ENCODE results near the gene GLT1D1.
A peak's percentile ranks its signal among the peaks of the same experiment; 100 is the strongest.

Gene GLT1D1

DNA sequence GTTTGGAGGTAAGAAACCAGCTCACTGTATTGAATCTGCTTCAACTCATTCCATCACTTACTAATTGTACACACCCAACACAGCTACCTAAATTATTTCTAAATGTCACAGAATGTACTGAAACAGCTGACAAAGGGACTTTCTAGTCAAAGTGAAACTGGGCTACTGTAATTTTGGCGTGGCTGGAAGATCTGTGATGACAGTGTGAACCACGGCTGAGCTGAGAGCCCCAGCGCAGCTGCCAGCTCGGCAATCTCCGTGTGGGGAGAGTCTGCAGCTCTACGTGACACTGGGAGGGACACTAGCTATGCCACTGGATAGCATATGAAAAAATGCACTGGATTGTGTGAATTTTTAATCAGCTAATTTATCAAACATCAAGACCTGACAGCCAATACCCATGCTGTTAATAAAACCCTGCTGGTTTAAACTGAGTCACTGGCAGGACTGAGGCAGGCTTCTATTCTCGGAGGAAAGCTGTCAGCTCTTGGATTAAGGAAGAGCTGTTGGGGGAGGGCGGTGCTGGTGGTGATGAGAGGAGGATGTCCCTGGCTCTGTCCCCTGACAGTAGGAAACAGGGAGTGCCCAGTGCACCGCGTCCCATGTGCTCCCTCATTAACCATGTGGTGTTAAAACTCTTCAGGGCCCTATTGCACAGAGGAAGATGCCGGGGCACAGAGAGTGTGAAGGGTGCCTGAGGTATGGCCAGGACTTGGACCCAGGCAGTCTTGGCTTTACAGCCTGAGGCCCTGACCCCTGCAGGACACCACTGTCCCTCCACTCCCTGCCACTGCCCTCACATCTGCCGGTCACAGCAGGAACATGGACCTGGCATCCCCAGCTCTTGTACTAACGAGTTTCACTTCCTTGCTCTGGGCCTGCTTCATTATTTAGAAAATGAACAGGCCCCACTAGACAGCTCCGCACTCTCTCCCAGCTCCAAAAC, 42.8 kb upstream of the GLT1D1 start:
- peak overlapping the region; percentile 6 for H3K4me3 ChIP-seq (ENCODE audit: low read depth, low read length)
- TF ChIP-seq, protein P1, sequence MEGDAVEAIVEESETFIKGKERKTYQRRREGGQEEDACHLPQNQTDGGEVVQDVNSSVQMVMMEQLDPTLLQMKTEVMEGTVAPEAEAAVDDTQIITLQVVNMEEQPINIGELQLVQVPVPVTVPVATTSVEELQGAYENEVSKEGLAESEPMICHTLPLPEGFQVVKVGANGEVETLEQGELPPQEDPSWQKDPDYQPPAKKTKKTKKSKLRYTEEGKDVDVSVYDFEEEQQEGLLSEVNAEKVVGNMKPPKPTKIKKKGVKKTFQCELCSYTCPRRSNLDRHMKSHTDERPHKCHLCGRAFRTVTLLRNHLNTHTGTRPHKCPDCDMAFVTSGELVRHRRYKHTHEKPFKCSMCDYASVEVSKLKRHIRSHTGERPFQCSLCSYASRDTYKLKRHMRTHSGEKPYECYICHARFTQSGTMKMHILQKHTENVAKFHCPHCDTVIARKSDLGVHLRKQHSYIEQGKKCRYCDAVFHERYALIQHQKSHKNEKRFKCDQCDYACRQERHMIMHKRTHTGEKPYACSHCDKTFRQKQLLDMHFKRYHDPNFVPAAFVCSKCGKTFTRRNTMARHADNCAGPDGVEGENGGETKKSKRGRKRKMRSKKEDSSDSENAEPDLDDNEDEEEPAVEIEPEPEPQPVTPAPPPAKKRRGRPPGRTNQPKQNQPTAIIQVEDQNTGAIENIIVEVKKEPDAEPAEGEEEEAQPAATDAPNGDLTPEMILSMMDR (IDR thresholded peaks at IDR 0.05; ENCODE audit: borderline replicate concordance, insufficient read depth, low read depth, low read length), result no peak

DNA sequence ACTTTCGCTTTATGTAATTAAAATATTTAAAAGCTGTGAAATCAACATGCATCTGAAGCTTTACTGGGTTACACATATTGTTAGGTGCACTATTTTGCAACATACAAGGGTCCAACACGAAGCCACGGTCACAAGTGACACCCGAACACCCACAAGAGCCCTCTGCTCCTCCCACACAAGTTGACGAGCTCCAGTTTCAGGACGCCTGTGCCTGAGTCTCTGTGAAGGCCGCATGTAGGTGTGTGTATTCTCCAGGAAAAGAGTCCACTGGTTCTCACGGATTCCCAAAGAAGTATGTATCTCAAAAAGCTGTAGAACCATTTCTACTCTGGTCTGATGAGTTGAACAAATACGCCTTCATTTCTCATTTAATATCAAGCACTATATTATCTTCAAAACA, 41.5 kb upstream of the GLT1D1 start:
- TF ChIP-seq, protein P1 (IDR thresholded peaks at IDR 0.05; ENCODE audit: borderline replicate concordance, insufficient read depth, low read depth, low read length), result no peak
- H3K4me3 ChIP-seq (ENCODE audit: low read depth, low read length), result no peak overlapping the region

DNA sequence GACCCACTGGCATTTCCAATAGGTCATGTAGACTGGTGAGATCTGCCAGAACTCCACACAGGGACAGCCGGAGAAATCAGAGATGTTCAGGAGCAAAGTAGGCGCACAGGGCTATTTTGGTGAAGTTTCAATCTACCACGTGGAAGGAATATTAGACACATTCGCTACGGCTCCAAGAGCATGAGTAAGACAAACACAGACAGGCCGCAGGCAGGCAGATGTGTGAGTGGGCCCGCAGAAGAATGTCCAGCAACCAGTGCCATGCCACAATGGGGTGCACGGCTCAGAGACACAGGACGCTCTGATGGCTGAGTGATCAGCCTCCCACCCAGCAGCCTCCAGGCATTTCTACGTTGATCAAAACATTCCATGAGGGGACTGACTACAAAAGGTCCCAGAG, 39.9 kb upstream of the GLT1D1 start:
- TF ChIP-seq, protein P1 (IDR thresholded peaks at IDR 0.05; ENCODE audit: borderline replicate concordance, insufficient read depth, low read depth, low read length), result no peak
- no peak overlapping the region for H3K4me3 ChIP-seq (ENCODE audit: low read depth, low read length)

DNA sequence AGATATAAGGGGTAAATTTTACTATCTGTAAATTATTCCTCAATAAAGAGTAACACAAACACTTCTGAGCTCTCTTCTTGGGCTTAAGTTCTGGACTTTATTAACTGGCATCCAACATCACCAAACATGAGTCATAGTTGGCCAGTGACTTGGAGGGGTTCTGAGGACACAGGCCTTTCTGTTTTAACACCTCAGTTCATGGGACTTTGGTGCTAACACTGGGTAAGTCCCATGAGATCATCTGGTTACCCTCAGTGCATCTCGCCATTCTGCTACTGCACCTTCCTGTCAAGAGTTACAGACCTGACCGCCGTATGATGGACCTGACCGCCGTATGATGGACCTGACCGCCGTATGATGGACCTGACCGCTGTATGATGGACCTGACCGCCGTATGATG, 39.4 kb upstream of the GLT1D1 start:
- TF ChIP-seq, protein P1 (IDR thresholded peaks at IDR 0.05; ENCODE audit: borderline replicate concordance, insufficient read depth, low read depth, low read length), result no peak
- no peak overlapping the region for H3K4me3 ChIP-seq (ENCODE audit: low read depth, low read length)

DNA sequence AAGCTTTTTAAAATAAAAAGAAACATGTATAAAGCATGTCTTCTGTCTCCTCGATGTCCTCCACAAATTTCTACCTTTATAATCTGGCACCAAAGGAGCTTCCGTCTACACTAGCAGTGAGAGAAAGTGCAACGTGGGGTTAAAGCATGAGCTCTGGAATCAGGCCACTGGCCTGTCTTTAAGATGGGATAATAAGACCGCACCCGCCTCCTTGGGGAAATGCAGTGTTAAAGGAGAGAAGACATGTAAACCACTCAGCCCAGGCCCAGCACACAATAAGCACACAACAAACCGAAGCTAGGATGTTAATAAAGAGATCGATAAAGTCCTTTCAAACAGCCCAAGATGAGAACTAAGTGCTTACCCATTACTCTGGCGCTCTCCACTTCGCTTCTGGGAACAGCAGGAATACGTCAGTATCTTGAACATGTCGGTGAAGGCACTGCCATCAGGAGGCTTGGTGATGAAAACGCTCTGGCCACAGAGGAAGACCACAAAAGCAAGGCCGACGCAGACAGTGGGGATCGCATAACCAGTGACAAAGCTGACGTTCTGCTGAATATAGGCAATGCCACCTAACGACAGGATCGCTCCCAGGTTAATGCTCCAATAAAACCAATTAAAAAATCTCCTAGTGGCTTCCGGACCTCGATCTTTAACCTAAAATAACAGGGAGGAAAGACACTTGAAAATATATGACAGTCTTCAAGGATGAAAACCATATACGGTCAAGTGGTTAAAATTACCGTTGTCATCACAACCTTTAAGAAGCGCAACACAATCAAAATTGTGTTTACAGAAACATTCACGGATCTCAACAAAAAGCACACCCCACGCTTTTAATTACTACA, 38.6 kb upstream of the GLT1D1 start:
- no peak overlapping the region for H3K4me3 ChIP-seq (ENCODE audit: low read depth, low read length)
- TF ChIP-seq, protein P1 (IDR thresholded peaks at IDR 0.05; ENCODE audit: borderline replicate concordance, insufficient read depth, low read depth, low read length), result no peak

DNA sequence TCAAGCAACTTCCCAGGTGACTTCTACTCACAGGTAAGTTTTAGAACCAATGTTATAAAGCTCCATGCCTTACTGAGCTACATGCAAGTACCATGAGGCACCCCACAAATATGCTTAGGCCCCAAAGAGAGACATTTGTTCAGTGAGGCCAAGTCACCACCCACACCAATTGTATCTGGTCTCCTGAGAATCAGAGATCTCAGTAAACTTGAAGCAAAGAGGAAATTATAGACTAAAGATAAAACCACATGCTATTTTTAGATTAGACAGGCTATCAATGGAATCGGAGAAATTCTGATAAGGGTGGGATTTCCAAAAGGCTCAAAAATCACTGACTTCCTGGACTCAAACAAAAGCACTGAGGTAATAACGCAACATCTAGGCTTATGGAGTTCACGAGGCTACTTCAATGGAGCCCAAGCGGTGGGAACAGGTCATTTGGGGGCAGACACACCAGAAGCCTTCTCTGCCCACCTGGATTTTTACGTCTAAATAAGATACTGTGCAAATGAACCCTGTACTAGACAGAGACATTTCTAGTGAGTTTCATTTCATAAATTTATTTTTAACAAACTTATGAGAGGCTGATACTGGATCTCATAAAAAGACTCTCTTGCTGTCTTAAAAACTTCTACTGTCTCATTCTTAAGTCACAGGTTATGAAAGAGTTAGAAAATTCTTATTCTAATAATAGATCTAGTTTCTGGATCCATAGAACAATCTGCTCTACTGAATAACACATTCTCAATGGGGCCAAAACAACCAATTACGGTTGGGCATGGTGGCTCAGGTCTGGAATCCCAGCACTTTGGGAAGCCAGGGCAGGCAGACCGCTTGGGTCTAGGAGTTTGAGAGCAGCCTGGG, 37.3 kb upstream of the GLT1D1 start:
- TF ChIP-seq, protein P1 (IDR thresholded peaks at IDR 0.05; ENCODE audit: borderline replicate concordance, insufficient read depth, low read depth, low read length), result no peak
- peak overlapping the region; percentile 8 for H3K4me3 ChIP-seq (ENCODE audit: low read depth, low read length)
